ENCODE measurements around the gene IGF1R. TPM values are rescaled to one million over a fixed set of nuclear protein-coding genes. Genes with fewer than 3 reads are reported as not detected.
"Not testable (repeated sequence)": the region's sequence is repeated elsewhere in the genome, so short reads cannot be mapped to it uniquely, and the experiment has no call there.

IGF1R gene
- polyA plus RNA-seq, 5 donors = 23.6 to 32.0 (median 30.6) TPM

DNA sequence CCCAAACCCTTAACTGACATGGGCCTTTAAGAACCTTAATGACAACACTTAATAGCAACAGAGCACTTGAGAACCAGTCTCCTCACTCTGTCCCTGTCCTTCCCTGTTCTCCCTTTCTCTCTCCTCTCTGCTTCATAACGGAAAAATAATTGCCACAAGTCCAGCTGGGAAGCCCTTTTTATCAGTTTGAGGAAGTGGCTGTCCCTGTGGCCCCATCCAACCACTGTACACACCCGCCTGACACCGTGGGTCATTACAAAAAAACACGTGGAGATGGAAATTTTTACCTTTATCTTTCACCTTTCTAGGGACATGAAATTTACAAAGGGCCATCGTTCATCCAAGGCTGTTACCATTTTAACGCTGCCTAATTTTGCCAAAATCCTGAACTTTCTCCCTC is 309.3 kb downstream of the IGF1R start:
- no peak for DNase-seq

DNA sequence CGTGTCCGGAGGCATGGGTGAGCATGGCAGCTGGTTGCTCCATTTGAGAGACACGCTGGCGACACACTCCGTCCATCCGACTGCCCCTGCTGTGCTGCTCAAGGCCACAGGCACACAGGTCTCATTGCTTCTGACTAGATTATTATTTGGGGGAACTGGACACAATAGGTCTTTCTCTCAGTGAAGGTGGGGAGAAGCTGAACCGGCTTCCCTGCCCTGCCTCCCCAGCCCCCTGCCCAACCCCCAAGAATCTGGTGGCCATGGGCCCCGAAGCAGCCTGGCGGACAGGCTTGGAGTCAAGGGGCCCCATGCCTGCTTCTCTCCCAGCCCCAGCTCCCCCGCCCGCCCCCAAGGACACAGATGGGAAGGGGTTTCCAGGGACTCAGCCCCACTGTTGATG is 309.7 kb downstream of the IGF1R start:
- DNase-seq = no peak

DNA sequence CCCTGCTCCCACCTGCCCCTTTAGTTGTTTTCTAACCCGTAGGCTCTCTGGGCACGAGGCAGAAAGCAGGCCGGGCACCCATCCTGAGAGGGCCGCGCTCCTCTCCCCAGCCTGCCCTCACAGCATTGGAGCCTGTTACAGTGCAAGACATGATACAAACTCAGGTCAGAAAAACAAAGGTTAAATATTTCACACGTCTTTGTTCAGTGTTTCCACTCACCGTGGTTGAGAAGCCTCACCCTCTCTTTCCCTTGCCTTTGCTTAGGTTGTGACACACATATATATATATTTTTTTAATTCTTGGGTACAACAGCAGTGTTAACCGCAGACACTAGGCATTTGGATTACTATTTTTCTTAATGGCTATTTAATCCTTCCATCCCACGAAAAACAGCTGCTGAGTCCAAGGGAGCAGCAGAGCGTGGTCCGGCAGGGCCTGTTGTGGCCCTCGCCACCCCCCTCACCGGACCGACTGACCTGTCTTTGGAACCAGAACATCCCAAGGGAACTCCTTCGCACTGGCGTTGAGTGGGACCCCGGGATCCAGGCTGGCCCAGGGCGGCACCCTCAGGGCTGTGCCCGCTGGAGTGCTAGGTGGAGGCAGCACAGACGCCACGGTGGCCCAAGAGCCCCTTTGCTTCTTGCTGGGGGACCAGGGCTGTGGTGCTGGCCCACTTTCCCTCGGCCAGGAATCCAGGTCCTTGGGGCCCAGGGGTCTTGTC is 310.7 kb downstream of the IGF1R start:
- DNase-seq = no peak

DNA sequence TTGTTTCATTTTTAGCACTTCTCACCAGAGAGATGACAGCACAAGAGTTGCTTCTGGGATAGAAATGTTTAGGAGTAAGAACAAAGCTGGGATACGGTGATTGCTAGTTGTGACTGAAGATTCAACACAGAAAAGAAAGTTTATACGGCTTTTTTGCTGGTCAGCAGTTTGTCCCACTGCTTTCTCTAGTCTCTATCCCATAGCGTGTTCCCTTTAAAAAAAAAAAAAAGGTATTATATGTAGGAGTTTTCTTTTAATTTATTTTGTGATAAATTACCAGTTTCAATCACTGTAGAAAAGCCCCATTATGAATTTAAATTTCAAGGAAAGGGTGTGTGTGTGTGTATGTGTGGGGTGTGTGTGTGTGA is 311.3 kb downstream of the IGF1R start:
- no peak for DNase-seq

DNA sequence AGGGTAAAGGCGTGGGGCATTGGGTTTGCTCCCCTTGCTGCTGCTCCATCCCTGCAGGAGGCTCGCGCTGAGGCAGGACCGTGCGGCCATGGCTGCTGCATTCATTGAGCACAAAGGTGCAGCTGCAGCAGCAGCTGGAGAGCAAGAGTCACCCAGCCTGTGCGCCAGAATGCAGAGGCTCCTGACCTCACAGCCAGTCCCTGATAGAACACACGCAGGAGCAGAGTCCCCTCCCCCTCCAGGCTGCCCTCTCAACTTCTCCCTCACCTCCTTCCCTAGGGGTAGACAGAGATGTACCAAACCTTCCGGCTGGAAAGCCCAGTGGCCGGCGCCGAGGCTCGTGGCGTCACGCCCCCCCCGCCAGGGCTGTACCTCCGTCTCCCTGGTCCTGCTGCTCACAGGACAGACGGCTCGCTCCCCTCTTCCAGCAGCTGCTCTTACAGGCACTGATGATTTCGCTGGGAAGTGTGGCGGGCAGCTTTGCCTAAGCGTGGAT is 312.3 kb downstream of the IGF1R start:
- no peak for DNase-seq

DNA sequence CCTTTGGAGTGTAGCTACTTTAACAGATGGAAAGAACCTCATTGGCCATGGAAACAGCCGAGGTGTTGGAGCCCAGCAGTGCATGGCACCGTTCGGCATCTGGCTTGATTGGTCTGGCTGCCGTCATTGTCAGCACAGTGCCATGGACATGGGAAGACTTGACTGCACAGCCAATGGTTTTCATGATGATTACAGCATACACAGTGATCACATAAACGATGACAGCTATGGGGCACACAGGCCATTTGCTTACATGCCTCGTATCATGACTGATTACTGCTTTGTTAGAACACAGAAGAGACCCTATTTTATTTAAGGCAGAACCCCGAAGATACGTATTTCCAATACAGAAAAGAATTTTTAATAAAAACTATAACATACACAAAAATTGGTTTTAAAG is 315.1 kb downstream of the IGF1R start:
- no peak for DNase-seq

DNA sequence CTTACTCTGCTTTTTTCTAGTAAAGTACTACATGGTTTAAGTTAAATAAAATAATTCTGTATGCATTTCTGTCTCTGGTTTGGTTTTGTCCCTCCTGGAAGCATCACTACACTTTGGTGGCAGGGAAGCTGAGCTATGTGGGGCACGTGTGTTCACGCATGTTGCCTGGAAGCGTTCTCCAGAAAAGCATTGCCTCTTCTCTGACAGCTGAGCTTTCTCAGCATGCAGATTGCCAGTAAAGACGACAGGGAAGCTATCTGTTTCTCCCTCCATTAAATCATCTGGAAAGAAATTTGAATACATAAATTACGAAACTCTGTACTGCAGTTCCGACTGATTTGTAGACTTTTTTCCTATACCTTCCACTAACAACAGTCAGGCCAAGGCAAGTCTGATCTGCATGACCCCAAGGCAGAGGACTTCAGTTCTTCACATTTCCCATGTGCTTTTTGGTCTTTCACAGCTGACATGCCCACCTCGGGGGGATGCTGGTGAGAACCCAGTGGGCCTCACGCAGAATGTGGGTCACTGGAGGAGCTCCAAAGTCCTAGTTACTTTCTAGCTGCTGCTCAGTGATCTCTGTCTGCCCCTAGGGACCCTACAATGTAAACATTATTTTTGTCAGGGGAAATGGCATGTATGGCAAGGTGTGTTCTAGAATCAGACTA is 316.3 kb downstream of the IGF1R start:
- peak in 1 of 2 donors; percentile 61 for DNase-seq

DNA sequence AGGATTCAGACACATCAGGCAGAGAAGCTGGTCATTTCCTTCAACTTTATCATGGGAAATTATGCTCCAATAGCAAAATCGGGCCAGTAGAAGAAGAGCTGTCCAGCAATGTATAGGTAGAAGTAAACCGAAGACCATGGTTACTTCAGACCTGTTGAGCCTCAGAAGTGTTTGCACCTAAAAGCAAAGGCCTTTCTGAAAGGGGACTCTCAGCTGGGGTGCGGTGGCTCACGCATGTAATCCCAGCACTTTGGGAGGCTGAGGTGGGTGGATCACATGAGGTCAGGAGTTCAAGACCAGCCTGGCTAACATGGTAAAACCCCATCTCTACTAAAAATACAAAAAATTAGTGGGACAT is 316.8 kb downstream of the IGF1R start:
- DNase-seq = not testable (repeated sequence)

DNA sequence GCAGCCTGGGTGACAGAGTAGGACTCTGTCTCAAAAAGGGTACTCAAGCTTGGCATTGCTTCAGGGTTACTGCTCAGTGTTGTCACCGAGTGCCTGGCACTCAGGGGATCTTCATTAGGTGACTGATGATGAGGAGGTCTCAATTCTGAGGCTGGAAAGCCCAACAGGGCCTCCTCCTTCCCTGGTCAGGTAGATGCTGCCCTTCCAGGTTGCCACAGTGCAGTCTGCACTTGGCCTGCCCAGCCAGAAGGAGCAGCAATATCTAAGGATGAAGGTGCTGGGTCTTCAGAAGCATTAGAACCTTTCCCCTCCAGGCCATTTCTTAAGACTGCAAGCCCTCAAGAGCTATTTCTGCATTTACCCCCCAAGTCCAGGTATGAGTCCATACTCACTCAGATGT is 317.3 kb downstream of the IGF1R start:
- DNase-seq = no peak

DNA sequence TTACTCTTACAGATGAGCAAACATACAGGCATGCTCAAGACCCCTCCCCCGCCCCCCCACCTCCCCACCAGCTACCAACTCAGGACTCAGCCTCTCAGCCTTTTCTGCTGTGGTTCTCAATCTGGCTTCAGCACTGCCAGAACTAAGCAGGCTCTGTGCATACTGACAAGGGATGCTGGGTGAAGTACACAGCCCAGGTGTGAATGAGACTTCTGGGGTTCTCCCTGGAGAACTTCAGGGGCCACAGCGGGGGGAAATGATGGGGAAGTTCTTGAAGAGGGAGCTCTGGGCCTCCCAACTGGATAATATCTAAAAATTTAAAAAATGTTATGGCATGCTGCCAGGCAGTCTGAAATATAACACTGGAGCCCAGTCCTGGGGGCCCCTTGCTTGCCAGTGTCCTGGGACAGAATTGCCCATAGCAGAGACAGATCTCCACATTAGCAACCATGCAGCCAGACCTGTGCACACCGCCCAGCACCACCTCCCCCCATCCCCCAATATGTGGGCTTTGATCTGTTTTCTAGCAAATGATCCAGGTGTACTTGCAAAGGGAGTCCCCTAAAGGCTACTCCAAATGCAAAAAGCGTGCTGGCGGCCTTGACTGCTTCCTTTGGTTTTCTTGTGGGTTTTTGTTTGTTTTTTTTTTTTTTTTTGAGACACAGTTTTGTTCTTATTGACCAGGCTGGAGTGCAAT is 317.9 kb downstream of the IGF1R start:
- no peak for DNase-seq

DNA sequence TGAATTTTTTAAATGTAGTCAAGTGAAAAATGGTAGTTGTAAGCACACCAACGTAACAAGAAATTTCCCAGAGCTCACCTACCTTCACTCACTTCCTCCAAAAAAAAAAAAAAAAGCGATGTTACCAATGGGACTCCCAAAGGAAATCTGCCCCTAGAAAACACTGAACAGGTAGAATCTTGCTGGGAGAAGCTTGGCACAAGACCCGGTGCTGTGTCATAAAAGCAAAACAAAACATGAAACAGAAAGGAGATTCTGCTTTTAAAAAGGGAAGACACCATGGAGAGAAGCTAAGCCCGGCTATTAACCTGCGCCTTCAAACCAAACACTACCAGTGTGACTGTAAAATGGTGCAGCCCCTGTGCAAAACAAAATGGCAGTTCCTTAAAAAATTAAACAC is 318.8 kb downstream of the IGF1R start:
- no peak for DNase-seq

DNA sequence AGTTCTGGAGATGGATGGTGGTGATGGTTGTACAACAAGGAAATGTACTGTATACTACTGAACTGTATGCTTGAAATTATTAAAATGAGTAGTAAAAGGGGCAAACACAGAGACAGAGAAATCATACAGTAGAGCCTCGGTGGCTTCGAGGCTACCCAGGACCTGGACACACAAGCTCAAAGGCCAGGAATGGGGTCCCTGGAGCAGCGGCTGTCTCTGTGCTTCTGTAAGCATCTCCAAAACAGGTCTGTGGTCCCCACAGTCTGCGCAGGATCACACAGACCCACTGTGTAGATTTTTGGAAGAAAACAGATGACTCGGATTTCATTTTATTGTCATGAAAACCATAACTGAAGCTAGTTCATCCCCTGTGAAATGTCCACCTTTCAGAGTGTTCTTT is 319.6 kb downstream of the IGF1R start:
- no peak for DNase-seq

DNA sequence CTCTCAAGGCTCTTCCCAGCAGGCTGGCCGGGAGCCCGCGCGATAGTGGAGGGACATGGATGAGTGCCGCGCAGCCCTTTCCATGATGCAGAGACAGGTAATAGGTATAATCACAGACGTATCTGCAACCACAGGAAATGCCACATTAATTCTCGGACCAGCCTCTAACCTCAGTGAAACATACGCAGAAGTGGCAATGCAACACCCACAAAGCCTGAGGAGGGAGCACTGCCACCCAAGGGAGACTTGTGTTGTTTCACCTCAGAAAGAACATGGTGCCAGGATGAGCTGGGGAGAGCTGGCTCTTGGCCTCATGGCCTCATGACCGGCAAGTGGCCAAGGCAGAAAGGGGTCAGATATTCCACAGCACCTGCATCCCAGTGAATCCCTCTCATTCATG is 320.2 kb downstream of the IGF1R start:
- no peak for DNase-seq

DNA sequence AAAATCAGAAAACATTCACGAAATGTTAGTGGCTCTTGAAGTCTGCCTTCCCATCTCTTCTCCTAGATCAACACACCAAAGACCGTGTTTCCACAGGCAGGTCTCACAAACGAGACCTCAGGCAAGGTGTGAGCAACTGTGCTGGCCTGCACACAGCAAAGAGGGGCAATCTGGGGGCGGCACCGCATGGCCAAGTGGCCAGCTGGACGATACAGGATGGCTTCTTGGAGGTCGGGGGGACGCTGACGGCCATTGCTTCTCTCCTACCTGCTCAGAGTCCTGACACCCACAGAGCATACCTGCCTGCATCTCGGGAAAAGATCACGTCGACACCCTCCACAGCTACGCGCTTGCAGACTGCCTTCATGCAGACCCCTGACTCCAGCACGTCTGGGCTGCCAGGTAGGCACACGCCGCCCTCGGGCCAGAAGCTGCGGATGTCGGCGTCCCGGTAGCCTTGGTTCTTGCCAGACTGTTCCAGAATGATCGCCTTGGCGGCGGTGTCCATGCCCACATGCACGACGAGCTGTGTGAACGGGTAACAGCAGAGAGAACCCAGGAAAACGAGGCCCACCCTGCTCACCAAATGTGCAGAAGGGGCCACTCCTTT is 320.9 kb downstream of the IGF1R start:
- no peak for DNase-seq

DNA sequence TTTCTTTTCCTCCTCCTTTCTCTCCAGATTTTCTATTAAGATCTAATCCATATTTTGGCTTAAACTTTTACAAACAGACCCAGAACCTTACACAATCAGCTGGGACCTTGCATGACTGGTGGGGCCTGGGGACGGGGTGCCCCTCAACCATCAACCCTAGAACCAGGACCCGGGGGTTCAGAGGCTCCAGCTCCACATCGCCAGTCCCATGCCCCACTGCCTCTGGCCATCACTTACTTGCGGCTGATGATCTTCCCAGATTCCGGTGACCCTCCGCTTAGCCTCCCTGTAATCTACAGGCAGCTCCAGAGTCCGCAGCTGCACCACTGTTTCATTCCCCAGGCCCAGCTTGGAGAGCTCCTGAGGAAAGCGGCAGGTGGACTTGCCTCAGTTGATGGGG is 322.5 kb downstream of the IGF1R start:
- no peak for DNase-seq

DNA sequence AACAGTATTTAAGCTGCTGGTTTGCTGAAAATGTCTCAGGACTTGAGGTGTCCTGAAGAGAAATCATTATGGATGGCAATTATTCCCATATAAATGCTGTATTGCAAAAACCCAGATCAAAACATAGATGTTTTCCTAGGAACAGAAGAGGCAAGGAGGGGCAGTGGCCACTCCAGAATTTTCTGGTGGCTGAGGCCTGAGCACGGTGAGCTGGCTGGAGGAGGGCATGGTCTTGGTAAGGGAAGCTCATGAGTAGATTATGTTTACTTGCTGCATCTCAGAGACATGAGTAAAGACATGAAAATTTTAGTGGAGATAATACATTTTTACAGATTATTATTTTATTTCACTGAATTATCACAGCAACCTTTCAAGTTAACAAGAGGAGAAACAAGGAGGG is 328.2 kb downstream of the IGF1R start:
- no peak for DNase-seq

DNA sequence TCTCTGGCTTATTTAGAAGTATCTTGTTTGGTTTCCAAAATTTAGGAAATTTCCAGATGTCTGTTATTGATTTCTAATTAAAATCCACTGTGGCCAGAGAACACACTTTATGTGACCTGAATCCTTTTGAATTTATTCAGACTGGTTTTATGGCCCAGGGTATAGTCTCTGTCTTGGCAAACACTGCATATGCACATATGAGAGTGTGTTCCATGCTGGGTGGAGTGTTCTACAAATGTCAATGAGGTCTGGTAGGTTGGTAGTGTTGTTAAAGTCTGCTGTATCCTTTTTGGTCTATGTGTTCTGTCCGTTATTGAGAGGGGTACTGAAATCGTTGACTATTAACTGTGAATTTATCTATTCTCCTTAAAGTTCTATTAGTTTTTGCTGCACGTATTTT is 329.1 kb downstream of the IGF1R start:
- no peak for DNase-seq

DNA sequence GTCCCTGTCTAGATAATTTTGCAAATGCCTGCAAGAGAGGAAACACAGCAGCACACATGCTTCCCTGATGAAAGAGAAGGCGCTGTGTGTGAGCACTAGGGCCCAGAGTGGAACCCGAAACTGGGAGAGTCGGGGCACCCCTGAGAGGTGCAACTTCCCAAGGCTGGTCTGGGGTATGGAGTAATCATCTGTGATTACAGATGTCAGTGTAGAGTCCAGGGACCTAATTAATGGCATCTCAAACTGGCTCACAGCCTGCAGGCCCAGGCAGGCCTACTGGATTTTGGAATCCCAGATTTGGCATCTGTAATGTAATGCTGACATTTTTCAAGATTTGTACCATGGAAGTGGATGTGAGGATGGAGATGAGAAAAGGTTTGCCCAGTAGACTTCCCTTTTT is 329.8 kb downstream of the IGF1R start:
- DNase-seq = no peak

DNA sequence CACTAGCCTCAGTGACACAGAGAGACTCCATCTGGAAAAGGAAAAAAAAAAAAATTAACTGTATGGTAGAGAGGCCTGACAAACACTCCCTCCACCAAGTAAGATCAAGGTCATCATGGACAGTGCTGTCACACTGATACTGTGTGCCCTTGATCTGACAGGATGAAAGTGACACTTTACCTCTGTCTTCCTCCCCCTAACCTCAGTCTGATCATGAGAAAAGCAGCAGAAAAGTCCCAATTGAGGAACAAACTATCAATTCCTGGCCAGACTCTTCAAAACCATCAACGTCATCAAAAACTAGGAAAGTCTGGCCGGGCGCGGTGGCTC is 332.5 kb downstream of the IGF1R start:
- DNase-seq = no peak

DNA sequence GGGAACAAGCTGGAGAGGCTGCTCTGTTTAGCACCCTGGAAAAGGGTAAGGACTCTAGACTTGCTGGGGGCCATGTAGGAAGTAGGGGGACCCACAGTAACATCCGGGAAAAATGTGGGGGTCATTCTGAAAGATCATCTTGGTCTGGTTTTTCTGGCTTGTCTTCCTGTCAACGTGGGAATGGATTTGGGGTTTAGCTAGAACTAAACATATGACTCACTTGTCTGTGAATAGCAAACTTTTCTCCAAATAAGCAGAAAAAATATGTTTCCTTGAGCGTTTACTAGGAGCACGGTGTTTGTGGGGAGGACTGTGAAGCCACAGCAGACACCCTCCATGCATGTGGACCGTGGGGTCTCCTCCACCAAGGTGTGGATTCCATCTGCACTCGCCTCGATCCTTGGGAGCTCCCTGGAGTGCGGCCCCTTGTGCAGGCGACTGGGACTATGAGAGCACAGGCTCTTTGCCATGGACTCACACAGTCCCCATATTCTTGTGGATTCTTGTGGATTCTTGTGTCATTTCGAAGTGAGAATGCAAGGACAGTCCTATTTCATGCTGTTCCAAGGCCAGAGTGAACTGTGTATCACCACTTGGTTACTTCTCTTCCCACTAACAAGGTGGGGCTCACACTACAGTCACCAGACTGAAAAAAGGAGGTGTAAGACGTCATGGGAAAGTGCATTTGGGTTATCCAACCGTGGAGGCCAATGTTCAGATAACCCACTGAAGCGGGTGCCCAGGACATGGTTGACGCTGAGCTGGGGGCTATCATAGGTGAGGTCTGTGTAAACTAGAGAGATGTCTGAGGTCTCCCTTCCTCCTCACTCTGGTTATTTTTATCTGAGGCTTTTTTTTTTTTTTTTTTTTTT is 333.7 kb downstream of the IGF1R start:
- no peak for DNase-seq

DNA sequence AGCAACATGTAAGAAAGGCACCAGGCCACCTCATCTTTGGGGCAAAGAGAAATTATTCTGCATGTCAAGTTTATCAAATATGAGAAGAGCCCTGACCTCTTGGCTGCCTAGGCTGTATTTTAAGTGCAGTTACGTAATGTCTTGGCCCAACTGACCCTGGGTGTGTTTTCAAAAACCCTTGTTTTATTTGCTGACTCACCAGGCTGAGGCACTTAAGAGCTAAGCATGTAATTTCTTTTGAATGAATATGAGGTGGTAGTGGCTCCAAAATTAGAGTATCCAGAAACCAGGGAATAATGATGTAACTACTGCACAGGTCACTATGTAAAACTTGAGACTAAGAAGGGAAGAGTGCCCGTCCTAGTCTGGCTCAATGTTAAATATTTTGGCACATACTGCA is 335.0 kb downstream of the IGF1R start:
- DNase-seq = peak; percentile 38 to 52

DNA sequence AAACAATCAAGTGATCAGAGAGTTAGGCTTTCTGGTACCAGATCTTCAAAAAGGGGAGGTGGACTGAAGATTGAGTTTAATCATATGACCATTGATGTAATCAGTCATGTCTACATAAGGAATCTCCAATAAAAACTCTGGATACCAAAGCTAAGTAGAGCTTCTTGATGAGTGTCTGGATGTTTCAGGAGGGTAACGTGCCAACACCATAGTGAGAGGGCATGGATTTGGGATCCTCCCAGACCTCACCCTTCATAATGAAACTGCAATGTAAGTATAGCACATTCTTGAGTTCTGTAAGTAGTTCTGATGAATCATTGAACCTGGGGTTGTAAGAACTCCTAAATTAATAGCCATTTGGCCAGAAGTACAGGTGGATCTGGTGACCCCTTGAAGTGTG is 337.9 kb downstream of the IGF1R start:
- no peak for DNase-seq

Measured in right lung (tissue), 5 donors.